ES-I3 (cell line): ENCODE results near the gene APOL4.
"Not testable (repeated sequence)": the region's sequence is repeated elsewhere in the genome, so short reads cannot be mapped to it uniquely, and the experiment has no call there.

Experiments
- H3K36me3 ChIP-seq: 2 replicates; pipeline ENCODE4 v1.6.1; 2013; ENCODE audit warnings: mild to moderate bottlenecking, low read length, control low read depth, moderate library complexity; ENCODE audit not compliant: insufficient read depth
- H3K4me1 ChIP-seq: 2 replicates; pipeline ENCODE4 v1.6.1; 2013; ENCODE audit warnings: mild to moderate bottlenecking, control low read depth, low read length; ENCODE audit not compliant: insufficient read depth
- H3K9ac ChIP-seq: 2 replicates; pipeline ENCODE4 v1.6.1; 2013; ENCODE audit warnings: low read depth, mild to moderate bottlenecking, low read length, moderate library complexity
- H3K9me3 ChIP-seq: 2 replicates; pipeline ENCODE4 v1.6.1; 2013; ENCODE audit warnings: mild to moderate bottlenecking, low read length, moderate library complexity; ENCODE audit not compliant: control insufficient read depth, insufficient read depth

APOL4 gene

GRCh38 chr22:36206255-36206654 is 4.6 kb upstream of the APOL4 start:
- Histone ChIP-seq H3K4me1 (no peaks in the 10 kb centered on the region; the same call in 1 of the 2 replicates), H3K9ac (no peak overlapping the region), H3K9me3 (peaks cover 4% of the 10 kb centered on the region; the same call in 1 of the 2 replicates), H3K36me3 (no peaks in the 10 kb centered on the region)

DNA sequence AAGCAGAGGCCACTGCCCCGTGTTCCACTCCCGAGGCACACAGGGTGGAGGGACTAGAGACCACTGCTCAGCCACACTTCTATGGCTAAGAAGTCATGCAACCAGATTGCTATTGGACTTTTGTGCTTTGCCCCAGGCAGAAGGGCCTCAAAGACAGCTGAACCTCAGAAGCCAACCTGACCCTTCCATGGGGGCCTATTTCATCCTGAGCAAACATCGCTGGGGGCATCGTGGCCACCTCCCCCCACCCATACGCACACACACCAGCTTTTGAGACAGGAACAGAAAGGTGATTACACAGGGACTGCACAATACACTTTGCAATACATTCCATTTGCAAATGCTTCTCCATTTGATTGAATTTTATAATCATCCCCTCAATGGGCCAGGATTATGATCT is 4.0 kb upstream of the APOL4 start:
- H3K36me3 ChIP-seq, H3K9me3 ChIP-seq, H3K4me1 ChIP-seq, H3K9ac ChIP-seq: not testable (repeated sequence)

DNA sequence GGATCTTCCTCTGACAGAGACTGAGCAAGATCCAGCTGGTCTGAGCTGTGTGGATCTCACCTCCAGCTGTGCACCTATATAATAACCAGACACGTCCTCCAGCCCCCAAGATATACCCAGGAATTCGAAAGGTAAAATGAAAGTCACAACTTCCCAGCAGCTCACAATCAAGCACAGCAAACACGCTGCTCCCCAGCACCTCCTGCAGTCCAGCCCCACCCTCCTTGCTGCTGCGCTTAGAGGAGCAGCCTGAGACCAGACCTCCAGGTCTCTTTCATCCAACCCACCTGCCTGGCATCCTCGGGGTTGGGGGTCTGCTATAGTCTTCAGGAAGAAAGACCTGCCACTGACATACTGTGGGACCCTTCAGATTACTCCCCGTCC is 3.0 kb upstream of the APOL4 start:
- peaks cover 4% of the 10 kb centered on the region; the same call in 1 of the 2 replicates for H3K9me3 ChIP-seq
- H3K9ac ChIP-seq = no peak overlapping the region
- H3K4me1 ChIP-seq = no peaks in the 10 kb centered on the region; the same call in 1 of the 2 replicates
- no peaks in the 10 kb centered on the region for H3K36me3 ChIP-seq

GRCh38 chr22:36204001-36204631 is 2.5 kb upstream of the APOL4 start:
- Histone ChIP-seq H3K9ac (no peak overlapping the region), H3K4me1 (no peaks in the 10 kb centered on the region; the same call in 1 of the 2 replicates), H3K9me3 (peaks cover 4% of the 10 kb centered on the region; the same call in 1 of the 2 replicates), H3K36me3 (no peaks in the 10 kb centered on the region)

DNA sequence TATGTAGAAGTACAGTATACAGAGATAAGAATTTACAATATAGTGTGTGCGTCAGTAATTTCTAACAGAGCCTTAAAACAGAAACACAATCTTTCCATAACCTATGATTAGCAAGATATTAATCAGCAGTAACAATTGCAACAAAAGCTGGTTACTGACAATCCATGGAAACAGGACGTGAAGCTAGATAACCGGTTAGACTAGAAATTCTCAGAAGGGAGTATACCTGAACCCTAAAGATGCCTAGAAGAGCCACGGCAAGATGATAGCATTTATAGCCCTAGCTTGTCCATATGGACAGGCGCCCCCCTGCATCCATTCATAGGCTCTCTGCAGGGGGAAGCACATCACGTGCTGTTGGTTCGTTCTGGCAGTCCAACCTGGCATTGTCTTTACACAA is 1.8 kb upstream of the APOL4 start:
- H3K9me3 ChIP-seq, H3K4me1 ChIP-seq, H3K9ac ChIP-seq, H3K36me3 ChIP-seq: not testable (repeated sequence)

DNA sequence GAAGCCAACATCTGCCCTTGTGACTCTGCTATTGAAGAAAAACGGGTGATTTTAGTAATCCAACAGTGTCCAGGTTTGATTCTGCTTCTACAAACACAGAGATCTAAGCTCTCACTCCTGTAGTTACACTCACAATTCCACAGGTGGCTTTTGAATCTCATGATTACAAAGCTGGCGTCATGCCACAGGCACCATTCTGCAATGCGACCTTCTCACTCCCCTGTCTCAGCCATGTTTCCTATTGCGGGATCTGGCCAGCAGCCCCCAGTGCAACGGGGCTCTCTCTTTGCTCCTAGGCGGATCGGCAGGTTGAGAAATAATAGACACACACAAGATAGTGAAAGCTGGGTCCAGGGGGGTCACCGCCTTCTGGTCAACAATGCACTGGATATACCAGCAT is 1.3 kb upstream of the APOL4 start:
- not testable (repeated sequence) for H3K36me3 ChIP-seq, H3K9me3 ChIP-seq, H3K9ac ChIP-seq, H3K4me1 ChIP-seq

DNA sequence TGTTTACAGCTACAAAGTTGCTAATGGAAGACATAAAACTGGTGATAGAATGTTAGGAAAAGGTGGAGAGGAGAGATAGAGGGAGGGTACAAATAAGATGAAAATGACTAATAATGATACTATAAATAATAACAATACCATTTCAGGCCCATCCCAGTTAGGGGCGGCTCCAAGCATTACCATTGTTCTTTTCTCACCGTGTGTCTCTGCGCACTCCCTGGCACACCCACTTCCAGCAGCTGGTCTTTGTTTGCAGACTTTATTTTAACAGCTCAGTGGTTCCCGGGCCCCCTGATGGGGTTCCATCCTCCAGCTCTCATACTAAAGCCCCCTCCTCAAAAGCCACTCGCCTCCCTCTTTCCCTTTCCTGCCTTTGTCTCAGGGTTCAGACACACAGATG is 584 bp downstream of the APOL4 start:
- H3K9me3 ChIP-seq, H3K9ac ChIP-seq, H3K36me3 ChIP-seq: not testable (repeated sequence)
- H3K4me1 ChIP-seq = peaks cover 15% of the 10 kb centered on the region

GRCh38 chr22:36199001-36199551 is 2.5 kb downstream of the APOL4 start:
- Histone ChIP-seq H3K36me3 (no peaks in the 10 kb centered on the region), H3K9ac (no peak overlapping the region), H3K4me1 (peaks cover 15% of the 10 kb centered on the region), H3K9me3 (no peaks in the 10 kb centered on the region)

DNA sequence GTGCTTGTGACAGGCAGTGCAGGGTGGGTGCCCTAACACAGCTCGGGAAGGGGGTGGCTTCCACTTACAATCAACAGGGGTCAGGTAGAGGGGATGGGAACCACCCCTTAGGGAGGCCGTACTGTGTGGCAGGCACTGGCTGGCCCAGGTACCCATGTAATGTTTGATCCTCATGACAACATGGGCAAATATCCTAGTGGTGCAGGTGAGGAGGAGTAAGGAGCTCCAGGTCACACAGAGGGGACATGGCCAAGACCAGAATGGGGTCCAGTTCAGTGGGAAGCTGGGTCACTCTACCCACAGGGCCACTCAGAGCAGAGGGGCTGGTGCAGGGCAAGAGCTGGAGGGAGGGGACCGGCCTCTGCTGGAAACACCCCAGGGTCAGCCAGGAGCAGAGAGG is 3.1 kb downstream of the APOL4 start:
- no peaks in the 10 kb centered on the region for H3K36me3 ChIP-seq
- no peak overlapping the region for H3K9ac ChIP-seq
- H3K9me3 ChIP-seq = no peaks in the 10 kb centered on the region
- H3K4me1 ChIP-seq = peaks cover 15% of the 10 kb centered on the region

GRCh38 chr22:36197514-36198146 is 4.0 kb downstream of the APOL4 start:
- Histone ChIP-seq H3K9ac (no peak overlapping the region), H3K36me3 (no peaks in the 10 kb centered on the region), H3K4me1 (peaks cover 15% of the 10 kb centered on the region), H3K9me3 (no peaks in the 10 kb centered on the region)

GRCh38 chr22:36197065-36197440 is 4.6 kb downstream of the APOL4 start:
- Histone ChIP-seq H3K9ac (no peak overlapping the region), H3K4me1 (peaks cover 15% of the 10 kb centered on the region), H3K9me3 (no peaks in the 10 kb centered on the region), H3K36me3 (no peaks in the 10 kb centered on the region)

DNA sequence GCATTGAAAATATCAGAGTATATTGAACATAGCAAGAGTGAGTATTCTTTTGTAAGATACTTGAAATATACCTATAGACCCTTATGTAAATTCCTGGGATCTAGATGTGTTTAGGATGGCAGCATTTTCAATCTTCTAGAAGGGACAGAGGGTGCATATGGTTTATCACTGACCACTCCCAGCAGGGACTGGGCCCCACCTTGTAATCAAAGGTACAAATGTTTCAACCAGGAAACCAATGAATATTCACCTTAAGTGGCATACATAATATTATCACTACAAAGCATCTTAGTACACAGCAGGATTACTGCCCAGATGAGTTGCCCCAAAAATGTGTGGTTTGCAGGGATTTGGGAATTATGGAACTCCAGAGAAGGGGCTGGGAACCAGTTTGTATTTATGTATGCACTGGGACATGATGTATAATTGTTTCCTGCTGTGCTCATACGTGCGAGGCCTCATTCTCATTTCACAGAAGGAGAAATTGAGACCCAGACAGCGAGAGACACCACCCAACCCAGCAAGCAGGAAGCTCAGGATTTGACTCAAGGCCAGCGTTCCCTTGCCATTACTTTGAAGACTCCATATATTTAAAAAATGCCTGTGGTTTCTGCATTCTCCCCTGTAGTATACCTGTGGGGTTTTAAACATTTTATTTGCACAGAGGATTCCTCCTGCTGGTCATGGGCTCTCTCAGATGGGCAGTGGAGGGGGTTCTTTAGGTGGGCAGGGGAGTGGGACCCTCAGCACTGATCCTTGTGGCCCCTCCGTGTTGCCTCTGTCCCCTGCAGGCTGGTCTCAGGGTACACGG is 5.2 kb downstream of the APOL4 start:
- peaks cover 15% of the 10 kb centered on the region for H3K4me1 ChIP-seq
- no peaks in the 10 kb centered on the region for H3K36me3 ChIP-seq
- H3K9me3 ChIP-seq = no peaks in the 10 kb centered on the region
- no peak overlapping the region for H3K9ac ChIP-seq

GRCh38 chr22:36194971-36195370 is 6.6 kb downstream of the APOL4 start:
- peaks cover 15% of the 10 kb centered on the region for H3K4me1 ChIP-seq
- H3K9ac ChIP-seq = no peak overlapping the region
- H3K36me3 ChIP-seq = no peaks in the 10 kb centered on the region
- peaks cover 5% of the 10 kb centered on the region; the same call in 1 of the 2 replicates for H3K9me3 ChIP-seq

GRCh38 chr22:36194385-36194784 is 7.2 kb downstream of the APOL4 start:
- no peak overlapping the region for H3K9ac ChIP-seq

More at GRCh38 chr22:36194385-36194784, 7.2 kb downstream of the APOL4 start:
- Histone ChIP-seq H3K9me3 (peaks cover 5% of the 10 kb centered on the region; the same call in 1 of the 2 replicates), H3K4me1 (peaks cover 15% of the 10 kb centered on the region), H3K36me3 (no peaks in the 10 kb centered on the region)
